Left ventricle myocardium superior (tissue), 1 donor: Measurements from ENCODE around the gene CBFA2T2. TPM values are rescaled to one million over a fixed set of nuclear protein-coding genes. Genes with fewer than 3 reads are reported as not detected.
"Not testable (repeated sequence)": the region's sequence is repeated elsewhere in the genome, so short reads cannot be mapped to it uniquely, and the experiment has no call there.

Experiments used
- ATAC-seq: fragments of 200-7000 bp; cut with Tn5 transposase; one replicate; pipeline ENCODE4 v1.9.1; 2020; ENCODE audit warnings: mild to moderate bottlenecking, moderate library complexity
- DNase-seq: peaks from one replicate; pipeline ENCODE4 v3.0.0-alpha.2; 2020
- intact Hi-C: fragments of 100-400 bp; cut with micrococcal nuclease; formaldehyde crosslinking; loops from one replicate; pipeline ENCODE4 v1.11.0; 2022
- total RNA-seq: library from RNA; stranded (reverse); fragmentation: NEBNext Ultra II Directional; extraction: Animal tissue kit (Norgen Biotek cat#: 25700); gene quantifications from one replicate; pipeline ENCODE4 v1.2.1, GENCODE V29; 2021
- donor health status: DM: no; HTN: yes; CAD: no; lungs with severe emphysema.

The CBFA2T2 gene
- total RNA-seq, 1 donor from 2014 or later, result 10.2 TPM

GRCh38 chr20:33696448-33696847 lies 206.6 kb downstream of the CBFA2T2 start:
- DNase-seq (no peak), ATAC-seq (no peak)
- intact Hi-C loops, result no loop called here

GRCh38 chr20:33697129-33697528 lies 207.2 kb downstream of the CBFA2T2 start:
- peak; percentile 78 for ATAC-seq
- DNase-seq, result peak; percentile 72
- intact Hi-C loops, result no loop called here

GRCh38 chr20:33698966-33699365 lies 209.1 kb downstream of the CBFA2T2 start:
- intact Hi-C loops, DNase-seq, ATAC-seq: not testable (repeated sequence)

Other genes starting within 250 kb of the CBFA2T2 start
- gene BPIFB1, start 206.9 kb upstream of the CBFA2T2 start, total RNA-seq, result not detected
- gene CDK5RAP1, start 88.6 kb upstream of the CBFA2T2 start, total RNA-seq, result 20.6 TPM
- 226 TPM for gene SNTA1, start 46.3 kb upstream of the CBFA2T2 start, total RNA-seq
- gene C20orf144, start 172.2 kb downstream of the CBFA2T2 start, total RNA-seq, result not detected
- gene ACTL10, start 176.8 kb downstream of the CBFA2T2 start, total RNA-seq, result 0.40 TPM
- gene NECAB3, start 184.3 kb downstream of the CBFA2T2 start, total RNA-seq, result 71.8 TPM
- 1.8 TPM for gene E2F1, start 196.3 kb downstream of the CBFA2T2 start, total RNA-seq
- gene PXMP4, start 230.2 kb downstream of the CBFA2T2 start, total RNA-seq, result 13.5 TPM
- gene ZNF341, start 241.9 kb downstream of the CBFA2T2 start, total RNA-seq, result 2.4 TPM